HepG2 (cell line): Measurements from ENCODE around the gene MRPL18. TPM values are rescaled to one million over a fixed set of nuclear protein-coding genes. Genes with fewer than 3 reads are reported as not detected.

Source experiments
- CEBPB ChIP-seq: IDR thresholded peaks from 2 replicates; pipeline ENCODE4 v1.6.1; 2011; ENCODE audit warnings: low read depth, low read length, improper control_type of control experiment, borderline replicate concordance
- CSRNP1 ChIP-seq: sonication (generic); formaldehyde crosslinking; IDR thresholded peaks from 2 replicates; pipeline ENCODE4 v1.8.1; 2023; ENCODE audit warnings: mild to moderate bottlenecking, missing genetic modification reagents
- HMGXB3 ChIP-seq: sonication (generic); formaldehyde crosslinking; IDR thresholded peaks from 2 replicates; pipeline ENCODE4 v1.4.0; 2020; ENCODE audit warnings: missing genetic modification reagents, borderline replicate concordance
- JUN ChIP-seq: sonication (generic); formaldehyde crosslinking; IDR thresholded peaks from 2 replicates; pipeline ENCODE4 v1.4.0; 2020; ENCODE audit warnings: mild to moderate bottlenecking, missing genetic modification reagents
- RXRA ChIP-seq: sonication (generic); formaldehyde crosslinking; IDR thresholded peaks from 2 replicates; pipeline ENCODE4 v1.5.1; 2020; ENCODE audit warnings: missing genetic modification reagents
- ZBED4 ChIP-seq: sonication (generic); formaldehyde crosslinking; IDR thresholded peaks from 2 replicates; pipeline ENCODE4 v1.4.0; 2020; ENCODE audit warnings: missing genetic modification reagents, borderline replicate concordance
- ZMYM4 ChIP-seq: sonication (generic); formaldehyde crosslinking; IDR thresholded peaks from 2 replicates; pipeline ENCODE4 v1.8.1; 2023; ENCODE audit warnings: mild to moderate bottlenecking, missing genetic modification reagents
- ZNF460 ChIP-seq: sonication (generic); formaldehyde crosslinking; IDR thresholded peaks from 2 replicates; pipeline ENCODE4 v1.5.1; 2020; ENCODE audit warnings: missing genetic modification reagents, mild to moderate bottlenecking, borderline replicate concordance
- ZNF567 ChIP-seq: sonication (generic); formaldehyde crosslinking; IDR thresholded peaks from 2 replicates; pipeline ENCODE4 v1.8.1; 2023; ENCODE audit warnings: mild to moderate bottlenecking, missing genetic modification reagents, borderline replicate concordance
- ZNF569 ChIP-seq: sonication (generic); formaldehyde crosslinking; IDR thresholded peaks from 2 replicates; pipeline ENCODE4 v1.5.0; 2020; ENCODE audit warnings: mild to moderate bottlenecking, missing genetic modification reagents, moderate library complexity, borderline replicate concordance
- ZNF614 ChIP-seq: IDR thresholded peaks from 2 replicates; pipeline ENCODE4 v1.6.1; 2018; ENCODE audit warnings: missing biosample characterization, missing genetic modification reagents, inconsistent platforms, borderline replicate concordance
- polyA plus RNA-seq, 8 experiments: library from polyadenylated mRNA; depleted of rRNA in 3 of 8; stranded (reverse) in 7 of 8; unstranded in 1 of 8; fragments of >200 nt; fragmentation: Illumina TruSeq in 4 of 8; extraction: Trizol in 4 of 8; gene quantifications; 2 replicates each; pipeline versions ENCODE4 v1.2.1 to v1.2.3, GENCODE V29; 2011 to 2016; ENCODE audit warnings: low read depth in 4 of 8, missing spikeins in 1 of 8, mixed read lengths in 1 of 8; ENCODE audit not compliant: insufficient read depth in 1 of 8
- total RNA-seq, 5 experiments: library from RNA; depleted of rRNA; stranded (reverse); fragments of >200 nt; fragmentation: Illumina TruSeq; extraction: Trizol; gene quantifications; 2 replicates each; pipeline ENCODE4 v1.2.3, GENCODE V29; 2016; ENCODE audit warnings: low read depth in 1 of 5
- TF ChIP-seq, protein P1 (sequence below): sonication (generic); formaldehyde crosslinking; IDR thresholded peaks from 2 replicates; pipeline ENCODE4 v1.8.1; 2023; ENCODE audit warnings: mild to moderate bottlenecking, inconsistent platforms, moderate library complexity, missing genetic modification reagents, borderline replicate concordance
- TF ChIP-seq, protein P2 (sequence below): sonication (generic); formaldehyde crosslinking; IDR thresholded peaks from 2 replicates; pipeline ENCODE4 v1.8.1; 2022; ENCODE audit warnings: low read depth, mild to moderate bottlenecking, missing genetic modification reagents

MRPL18 gene
- total and polyA plus RNA-seq, 2 of the 13 experiments (the other 11 are each of a cell fraction or from before 2014, with no cell fraction given), result 85.6 to 176 TPM

- no peak; the same call in 1 of the 2 replicates for TF ChIP-seq RXRA (CRISPR knock-in tag)
- TF ChIP-seq ZNF614 (CRISPR knock-in tag), result peak; percentile 93; the same call in 1 of the 2 replicates
- TF ChIP-seq, protein P1, sequence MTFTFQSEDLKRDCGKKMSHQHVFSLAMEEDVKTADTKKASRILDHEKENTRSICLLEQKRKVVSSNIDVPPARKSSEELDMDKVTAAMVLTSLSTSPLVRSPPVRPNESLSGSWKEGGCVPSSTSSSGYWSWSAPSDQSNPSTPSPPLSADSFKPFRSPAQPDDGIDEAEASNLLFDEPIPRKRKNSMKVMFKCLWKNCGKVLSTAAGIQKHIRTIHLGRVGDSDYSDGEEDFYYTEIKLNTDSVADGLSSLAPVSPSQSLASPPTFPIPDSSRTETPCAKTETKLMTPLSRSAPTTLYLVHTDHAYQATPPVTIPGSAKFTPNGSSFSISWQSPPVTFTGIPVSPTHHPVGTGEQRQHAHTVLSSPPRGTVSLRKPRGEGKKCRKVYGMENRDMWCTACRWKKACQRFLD (CRISPR knock-in tag), result no peak; the same call in 1 of the 2 replicates
- peak; percentile 94 for TF ChIP-seq ZMYM4 (CRISPR knock-in tag)
- TF ChIP-seq HMGXB3 (CRISPR knock-in tag), result peak; percentile 92
- TF ChIP-seq ZNF460 (CRISPR knock-in tag), result no peak
- no peak for TF ChIP-seq ZNF567 (CRISPR knock-in tag)
- TF ChIP-seq CEBPB, result no peak
- TF ChIP-seq CSRNP1, result peak; percentile 61; the same call in 1 of the 2 replicates
- no peak for TF ChIP-seq JUN (CRISPR knock-in tag)
- peak; percentile 96; the same call in 1 of the 2 replicates for TF ChIP-seq ZNF569 (CRISPR knock-in tag)
- TF ChIP-seq, protein P2, sequence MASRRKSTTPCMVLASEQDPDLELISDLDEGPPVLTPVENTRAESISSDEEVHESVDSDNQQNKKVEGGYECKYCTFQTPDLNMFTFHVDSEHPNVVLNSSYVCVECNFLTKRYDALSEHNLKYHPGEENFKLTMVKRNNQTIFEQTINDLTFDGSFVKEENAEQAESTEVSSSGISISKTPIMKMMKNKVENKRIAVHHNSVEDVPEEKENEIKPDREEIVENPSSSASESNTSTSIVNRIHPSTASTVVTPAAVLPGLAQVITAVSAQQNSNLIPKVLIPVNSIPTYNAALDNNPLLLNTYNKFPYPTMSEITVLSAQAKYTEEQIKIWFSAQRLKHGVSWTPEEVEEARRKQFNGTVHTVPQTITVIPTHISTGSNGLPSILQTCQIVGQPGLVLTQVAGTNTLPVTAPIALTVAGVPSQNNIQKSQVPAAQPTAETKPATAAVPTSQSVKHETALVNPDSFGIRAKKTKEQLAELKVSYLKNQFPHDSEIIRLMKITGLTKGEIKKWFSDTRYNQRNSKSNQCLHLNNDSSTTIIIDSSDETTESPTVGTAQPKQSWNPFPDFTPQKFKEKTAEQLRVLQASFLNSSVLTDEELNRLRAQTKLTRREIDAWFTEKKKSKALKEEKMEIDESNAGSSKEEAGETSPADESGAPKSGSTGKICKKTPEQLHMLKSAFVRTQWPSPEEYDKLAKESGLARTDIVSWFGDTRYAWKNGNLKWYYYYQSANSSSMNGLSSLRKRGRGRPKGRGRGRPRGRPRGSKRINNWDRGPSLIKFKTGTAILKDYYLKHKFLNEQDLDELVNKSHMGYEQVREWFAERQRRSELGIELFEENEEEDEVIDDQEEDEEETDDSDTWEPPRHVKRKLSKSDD (CRISPR knock-in tag), result peak; percentile 51
- 0 out of 2 replicates have a peak, but pooled peaks have one; percentile 37 for TF ChIP-seq ZBED4
These were observed 704 bp upstream of the MRPL18 start, which contains the start of gene TCP1 (continued) for GRCh38 chr6:159789377-159790148.
